Gastrocnemius medialis (tissue), 4 donors: Measurements from ENCODE around the gene FAM174C.

Source experiments
- CTCF ChIP-seq, 5 experiments: fragments of 450-650 bp in 3 of 5; fragments of 200-600 bp in 2 of 5; sonication (generic) in 2 of 5; IDR thresholded peaks in 4 of 5; conservative IDR thresholded peaks in 1 of 5; 1 replicate in 4 of 5; 2 replicates in 1 of 5; pipeline ENCODE4 v1.5.1; 2016 to 2019; ENCODE audit warnings: antibody characterized with exemption in 5 of 5, mild to moderate bottlenecking in 3 of 5, moderate library complexity in 3 of 5
- POLR2A ChIP-seq, 2 donors: fragments of 450-650 bp; IDR thresholded peaks; one replicate each; pipeline ENCODE4 v1.6.1; 2017; ENCODE audit warnings: antibody characterized with exemption in 2 of 2, mild to moderate bottlenecking in 2 of 2, moderate library complexity in 2 of 2

GRCh38 chr19:1243768-1244692 lies 31.3 kb upstream of the FAM174C start:
- TF ChIP-seq CTCF (IDR thresholded peaks at IDR 0.05 in 4 of 5, conservative IDR thresholded peaks at IDR 0.05 in 1 of 5), result peak; percentile 98 to 100 (median 99)
- no peak for TF ChIP-seq POLR2A (IDR thresholded peaks at IDR 0.05)
